Measurements from ENCODE around the gene SUDS3. TPM values are rescaled to one million over a fixed set of nuclear protein-coding genes. Genes with fewer than 3 reads are reported as not detected.

Gene SUDS3
- total and polyA plus RNA-seq, 2 experiments from 2014 or later = 53.0 to 77.1 TPM

DNA sequence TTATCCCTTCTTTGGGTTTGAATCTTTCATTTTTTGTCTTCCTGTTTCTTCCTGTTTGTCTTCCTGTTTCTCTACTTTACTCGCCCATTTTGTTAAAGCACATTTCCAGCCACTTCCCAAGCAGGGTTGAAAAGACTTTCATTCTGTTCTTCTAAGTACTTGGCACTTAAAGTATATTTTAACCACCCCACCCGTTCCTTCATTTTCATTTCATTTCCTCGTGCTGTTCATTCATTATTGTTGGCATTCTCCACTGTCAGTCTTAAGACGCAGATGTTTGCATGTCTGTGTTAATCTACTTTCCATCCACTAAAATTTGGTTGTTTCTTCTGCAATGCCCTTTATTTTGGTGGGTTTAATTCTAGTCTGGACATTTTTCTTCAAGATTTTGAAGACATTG lies 49.0 kb downstream of the SUDS3 start:
- Mint-ChIP-seq H3K9me3 (no peaks in the 10 kb centered on the region), H3K4me3 (no peak overlapping the region), H3K27ac (no peak overlapping the region), H3K36me3 (ENCODE audit: low read depth) (peaks cover 4% of the 10 kb centered on the region; the same call in 2 of the 3 replicates), H3K27me3 (ENCODE audit: insufficient read depth, low read depth, poor library complexity) (peaks cover 4% of the 10 kb centered on the region), H3K4me1 (peaks cover 15% of the 10 kb centered on the region; the same call in 2 of the 3 replicates)
- H3K9me2 ChIP-seq (ENCODE audit: insufficient read depth) = 0 out of 2 replicates have a peak, but pooled peaks cover 8% of the 10 kb centered on the region
- no peak overlapping the region for H3K27ac ChIP-seq (ENCODE audit: low read depth)
- H3K4me1 ChIP-seq (ENCODE audit: insufficient read depth) = no peaks in the 10 kb centered on the region; the same call in 1 of the 2 replicates
- no peaks in the 10 kb centered on the region for H3F3A ChIP-seq (replicated peaks; ENCODE audit: low read depth)
- DNase-seq (ENCODE audit: low spot score) (no peak), ATAC-seq (no peak)
- H3K36me3 ChIP-seq (ENCODE audit: insufficient read depth) = no peaks in the 10 kb centered on the region
- H3K79me2 ChIP-seq (replicated peaks; ENCODE audit: insufficient read depth) = no peaks in the 10 kb centered on the region
- TF ChIP-seq ZNF114 (CRISPR knock-in tag; IDR thresholded peaks at IDR 0.05) (no peak), ZNF462 (CRISPR knock-in tag; IDR thresholded peaks at IDR 0.05) (no peak)
- TF ChIP-seq, protein P1, sequence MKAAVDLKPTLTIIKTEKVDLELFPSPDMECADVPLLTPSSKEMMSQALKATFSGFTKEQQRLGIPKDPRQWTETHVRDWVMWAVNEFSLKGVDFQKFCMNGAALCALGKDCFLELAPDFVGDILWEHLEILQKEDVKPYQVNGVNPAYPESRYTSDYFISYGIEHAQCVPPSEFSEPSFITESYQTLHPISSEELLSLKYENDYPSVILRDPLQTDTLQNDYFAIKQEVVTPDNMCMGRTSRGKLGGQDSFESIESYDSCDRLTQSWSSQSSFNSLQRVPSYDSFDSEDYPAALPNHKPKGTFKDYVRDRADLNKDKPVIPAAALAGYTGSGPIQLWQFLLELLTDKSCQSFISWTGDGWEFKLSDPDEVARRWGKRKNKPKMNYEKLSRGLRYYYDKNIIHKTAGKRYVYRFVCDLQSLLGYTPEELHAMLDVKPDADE (IDR thresholded peaks at IDR 0.05) = no peak
- H3K27me3 ChIP-seq (ENCODE audit: insufficient read depth) = no peaks in the 10 kb centered on the region
- H2AFZ ChIP-seq = no peak overlapping the region
- no peaks in the 10 kb centered on the region for H4K20me1 ChIP-seq (replicated peaks; ENCODE audit: insufficient read depth)
- no peak overlapping the region for H3K4me2 ChIP-seq
- no peak overlapping the region for H3K4me3 ChIP-seq

DNA sequence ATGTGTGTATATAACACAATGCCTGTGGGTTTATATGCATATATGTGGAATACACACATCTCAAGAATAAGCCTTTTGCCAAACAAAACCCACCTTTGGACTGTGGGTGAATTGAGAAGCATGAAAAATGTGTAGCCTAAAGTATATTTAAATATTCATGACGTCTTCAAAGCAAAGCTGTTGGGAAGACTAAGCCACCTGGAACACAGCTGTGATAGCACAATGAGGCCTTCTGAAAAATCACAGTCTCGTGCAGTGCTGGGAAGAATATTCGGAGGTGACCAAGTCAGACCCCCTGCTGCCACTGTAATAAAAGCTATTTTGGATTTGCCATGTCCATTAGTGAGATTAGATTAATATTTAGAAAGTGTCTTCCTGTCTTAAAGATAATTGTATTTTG lies 51.5 kb downstream of the SUDS3 start:
- Histone ChIP-seq H3K9me2 (ENCODE audit: insufficient read depth) (0 out of 2 replicates have a peak, but pooled peaks cover 8% of the 10 kb centered on the region), H4K20me1 (replicated peaks; ENCODE audit: insufficient read depth) (no peaks in the 10 kb centered on the region), H3F3A (replicated peaks; ENCODE audit: low read depth) (no peaks in the 10 kb centered on the region), H2AFZ (no peak overlapping the region), H3K4me1 (ENCODE audit: insufficient read depth) (no peaks in the 10 kb centered on the region; the same call in 1 of the 2 replicates), H3K27me3 (ENCODE audit: insufficient read depth) (no peaks in the 10 kb centered on the region), H3K27ac (ENCODE audit: low read depth) (no peak overlapping the region), H3K4me3 (no peak overlapping the region), H3K79me2 (replicated peaks; ENCODE audit: insufficient read depth) (no peaks in the 10 kb centered on the region), H3K4me2 (no peak overlapping the region), H3K36me3 (ENCODE audit: insufficient read depth) (no peaks in the 10 kb centered on the region)
- Mint-ChIP-seq H3K9me3 (no peaks in the 10 kb centered on the region), H3K36me3 (ENCODE audit: low read depth) (peaks cover 4% of the 10 kb centered on the region; the same call in 2 of the 3 replicates), H3K4me1 (peaks cover 15% of the 10 kb centered on the region; the same call in 2 of the 3 replicates), H3K4me3 (no peak overlapping the region), H3K27ac (no peak overlapping the region), H3K27me3 (ENCODE audit: insufficient read depth, low read depth, poor library complexity) (peaks cover 4% of the 10 kb centered on the region)
- DNase-seq (ENCODE audit: low spot score) (no peak), ATAC-seq (no peak)
- TF ChIP-seq POLR2AphosphoS5 (IDR thresholded peaks at IDR 0.05; ENCODE audit: low read depth) (no peak), REST (IDR thresholded peaks at IDR 0.05; ENCODE audit: unreplicated experiment) (no peak), CTCF (conservative IDR thresholded peaks at IDR 0.05; ENCODE audit: low read depth in 2 of 2) (no peak), ZNF331 (CRISPR knock-in tag; IDR thresholded peaks at IDR 0.05; ENCODE audit: low read depth) (no peak)
- TF ChIP-seq, protein P1 (IDR thresholded peaks at IDR 0.05) = no peak

All from GM23338 (cell line).